ENCODE data around the gene ITPKA. TPM values are rescaled to one million over a fixed set of nuclear protein-coding genes. Genes with fewer than 3 reads are reported as not detected.

The ITPKA gene
- total RNA-seq, 1 experiment from 2014 or later: 6.3 TPM

DNA sequence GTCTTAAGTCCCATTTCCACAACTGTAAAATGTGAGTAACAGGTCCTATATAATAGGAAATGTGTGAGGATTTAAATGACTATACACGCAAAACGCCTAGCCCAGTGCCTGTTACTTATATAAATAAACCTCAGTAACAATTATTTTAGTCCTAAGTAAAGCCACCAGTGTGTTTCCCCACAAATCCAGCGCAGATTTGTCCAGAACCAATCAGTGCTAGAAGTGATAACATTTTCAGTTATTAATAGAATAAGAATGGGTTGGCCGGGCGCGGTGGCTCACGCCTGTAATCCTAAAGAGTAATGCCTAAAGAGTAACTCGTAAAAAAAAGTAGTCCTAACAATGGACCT lies 49.8 kb downstream of the ITPKA start:
- peak overlapping the region; percentile 93 for H3K27ac ChIP-seq (ENCODE audit: low read length)
- H3K27me3 ChIP-seq (ENCODE audit: control insufficient read depth, insufficient read depth, low read length): no peaks in the 10 kb centered on the region
- peaks cover 12% of the 10 kb centered on the region for H3K4me1 ChIP-seq (ENCODE audit: control insufficient read depth, insufficient read depth, low read length)
- no peak for ATAC-seq
- BruUV-seq (replicated peaks): no TSS peak
- no peaks in the 10 kb centered on the region for H3K9me3 ChIP-seq (ENCODE audit: control insufficient read depth, insufficient read depth, low read depth, low read length)
- CTCF ChIA-PET: interaction anchor here (0.6 kb wide), 1 partner anchor 9 kb away, joined by 3 read pairs; no protein-coding TSS in a partner anchor
- peak overlapping the region; percentile 92 to 99 for H3K4me3 ChIP-seq (ENCODE audit: low read depth in 2 of 2, low read length in 2 of 2)
- in situ Hi-C loops (cut with HindIII; ENCODE audit: low pct_unique_long_range_greater_than_20kb, low sequenced_read_pairs) (no loop called here), intact Hi-C loops (cut with micrococcal nuclease; ENCODE audit: unreplicated experiment) (no loop called here)
- no peak for DNase-seq (ENCODE audit: low read depth, low spot score)
- no peak for TF ChIP-seq TCF7L2 (IDR thresholded peaks at IDR 0.05; ENCODE audit: low read depth, low read length)
- peaks cover 5% of the 10 kb centered on the region; the same call in 1 of the 2 replicates for H3K36me3 ChIP-seq (ENCODE audit: control insufficient read depth, insufficient read depth, low read length)
- POLR2A ChIA-PET: no interaction called here

DNA sequence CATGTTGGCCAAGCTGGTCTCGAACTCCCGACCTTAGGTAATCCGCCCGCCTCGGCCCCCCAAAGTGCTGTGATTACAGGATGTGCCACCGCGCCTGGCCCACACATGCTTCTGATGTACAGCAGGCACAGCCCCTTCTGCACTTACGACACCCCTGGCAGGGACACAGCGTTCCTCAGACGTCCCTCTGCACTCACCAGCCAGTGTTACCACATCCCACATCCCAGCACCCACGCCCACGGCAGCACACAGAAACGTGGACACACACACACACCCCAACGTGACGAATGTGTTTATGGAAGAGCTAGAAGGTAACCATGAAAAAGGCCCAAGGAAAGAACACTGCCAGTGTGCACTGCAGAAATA lies 51.0 kb downstream of the ITPKA start:
- Histone ChIP-seq H3K27me3 (ENCODE audit: control insufficient read depth, insufficient read depth, low read length) (no peaks in the 10 kb centered on the region), H3K27ac (ENCODE audit: low read length) (peak overlapping the region; percentile 93), H3K4me3 (ENCODE audit: low read depth in 2 of 2, low read length in 2 of 2) (peak overlapping the region; percentile 92 to 99), H3K9me3 (ENCODE audit: control insufficient read depth, insufficient read depth, low read depth, low read length) (no peaks in the 10 kb centered on the region), H3K36me3 (ENCODE audit: control insufficient read depth, insufficient read depth, low read length) (peaks cover 5% of the 10 kb centered on the region; the same call in 1 of the 2 replicates), H3K4me1 (ENCODE audit: control insufficient read depth, insufficient read depth, low read length) (peaks cover 12% of the 10 kb centered on the region)
- in situ Hi-C loops (cut with HindIII; ENCODE audit: low pct_unique_long_range_greater_than_20kb, low sequenced_read_pairs) (no loop called here), intact Hi-C loops (cut with micrococcal nuclease; ENCODE audit: unreplicated experiment) (no loop called here)
- ChIA-PET CTCF (interaction anchor here (0.7 kb wide), 1 partner anchor 28 kb away, joined by 6 read pairs; no protein-coding TSS in a partner anchor), POLR2A (no interaction called here)
- no peak for TF ChIP-seq POLR2AphosphoS5 (IDR thresholded peaks at IDR 0.05; ENCODE audit: low read depth, low read length)
- TF ChIP-seq SIN3A (IDR thresholded peaks at IDR 0.05; ENCODE audit: borderline replicate concordance, insufficient read depth, low read depth, low read length): no peak
- no peak for TF ChIP-seq TCF7L2 (IDR thresholded peaks at IDR 0.05; ENCODE audit: low read depth, low read length)
- TF ChIP-seq, protein P1, sequence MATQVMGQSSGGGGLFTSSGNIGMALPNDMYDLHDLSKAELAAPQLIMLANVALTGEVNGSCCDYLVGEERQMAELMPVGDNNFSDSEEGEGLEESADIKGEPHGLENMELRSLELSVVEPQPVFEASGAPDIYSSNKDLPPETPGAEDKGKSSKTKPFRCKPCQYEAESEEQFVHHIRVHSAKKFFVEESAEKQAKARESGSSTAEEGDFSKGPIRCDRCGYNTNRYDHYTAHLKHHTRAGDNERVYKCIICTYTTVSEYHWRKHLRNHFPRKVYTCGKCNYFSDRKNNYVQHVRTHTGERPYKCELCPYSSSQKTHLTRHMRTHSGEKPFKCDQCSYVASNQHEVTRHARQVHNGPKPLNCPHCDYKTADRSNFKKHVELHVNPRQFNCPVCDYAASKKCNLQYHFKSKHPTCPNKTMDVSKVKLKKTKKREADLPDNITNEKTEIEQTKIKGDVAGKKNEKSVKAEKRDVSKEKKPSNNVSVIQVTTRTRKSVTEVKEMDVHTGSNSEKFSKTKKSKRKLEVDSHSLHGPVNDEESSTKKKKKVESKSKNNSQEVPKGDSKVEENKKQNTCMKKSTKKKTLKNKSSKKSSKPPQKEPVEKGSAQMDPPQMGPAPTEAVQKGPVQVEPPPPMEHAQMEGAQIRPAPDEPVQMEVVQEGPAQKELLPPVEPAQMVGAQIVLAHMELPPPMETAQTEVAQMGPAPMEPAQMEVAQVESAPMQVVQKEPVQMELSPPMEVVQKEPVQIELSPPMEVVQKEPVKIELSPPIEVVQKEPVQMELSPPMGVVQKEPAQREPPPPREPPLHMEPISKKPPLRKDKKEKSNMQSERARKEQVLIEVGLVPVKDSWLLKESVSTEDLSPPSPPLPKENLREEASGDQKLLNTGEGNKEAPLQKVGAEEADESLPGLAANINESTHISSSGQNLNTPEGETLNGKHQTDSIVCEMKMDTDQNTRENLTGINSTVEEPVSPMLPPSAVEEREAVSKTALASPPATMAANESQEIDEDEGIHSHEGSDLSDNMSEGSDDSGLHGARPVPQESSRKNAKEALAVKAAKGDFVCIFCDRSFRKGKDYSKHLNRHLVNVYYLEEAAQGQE (IDR thresholded peaks at IDR 0.05; ENCODE audit: insufficient read depth in 1 of 2, low read depth in 2 of 2, low read length in 1 of 2): no peak
- TF ChIP-seq, protein P2, sequence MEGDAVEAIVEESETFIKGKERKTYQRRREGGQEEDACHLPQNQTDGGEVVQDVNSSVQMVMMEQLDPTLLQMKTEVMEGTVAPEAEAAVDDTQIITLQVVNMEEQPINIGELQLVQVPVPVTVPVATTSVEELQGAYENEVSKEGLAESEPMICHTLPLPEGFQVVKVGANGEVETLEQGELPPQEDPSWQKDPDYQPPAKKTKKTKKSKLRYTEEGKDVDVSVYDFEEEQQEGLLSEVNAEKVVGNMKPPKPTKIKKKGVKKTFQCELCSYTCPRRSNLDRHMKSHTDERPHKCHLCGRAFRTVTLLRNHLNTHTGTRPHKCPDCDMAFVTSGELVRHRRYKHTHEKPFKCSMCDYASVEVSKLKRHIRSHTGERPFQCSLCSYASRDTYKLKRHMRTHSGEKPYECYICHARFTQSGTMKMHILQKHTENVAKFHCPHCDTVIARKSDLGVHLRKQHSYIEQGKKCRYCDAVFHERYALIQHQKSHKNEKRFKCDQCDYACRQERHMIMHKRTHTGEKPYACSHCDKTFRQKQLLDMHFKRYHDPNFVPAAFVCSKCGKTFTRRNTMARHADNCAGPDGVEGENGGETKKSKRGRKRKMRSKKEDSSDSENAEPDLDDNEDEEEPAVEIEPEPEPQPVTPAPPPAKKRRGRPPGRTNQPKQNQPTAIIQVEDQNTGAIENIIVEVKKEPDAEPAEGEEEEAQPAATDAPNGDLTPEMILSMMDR (IDR thresholded peaks at IDR 0.05): no peak
- no peak for DNase-seq (ENCODE audit: low read depth, low spot score)
- BruUV-seq (replicated peaks): no TSS peak
- ATAC-seq: peak; percentile 32; the same call in 1 of the 2 replicates

DNA sequence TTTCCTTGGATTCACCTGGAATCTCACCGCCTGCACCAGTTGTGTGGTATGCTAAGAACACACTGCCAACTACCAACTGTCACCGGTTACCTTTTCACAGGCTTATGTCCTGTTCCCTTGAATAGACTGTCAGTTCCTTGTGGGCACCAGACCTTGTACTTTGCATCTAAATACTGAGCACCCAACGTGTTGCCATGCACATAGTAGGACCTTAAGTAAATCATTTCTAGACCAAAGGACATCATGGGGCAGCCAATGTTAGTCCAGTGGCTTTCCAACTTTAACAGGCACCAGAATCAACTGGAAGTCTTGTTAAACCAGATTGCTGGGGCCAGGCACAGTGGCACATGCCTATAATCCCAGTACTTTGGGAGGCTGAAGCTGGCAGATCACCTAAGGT lies 51.5 kb downstream of the ITPKA start:
- ATAC-seq (no peak), DNase-seq (ENCODE audit: low read depth, low spot score) (no peak)
- no TSS peak for BruUV-seq (replicated peaks)
- Histone ChIP-seq H3K4me1 (ENCODE audit: control insufficient read depth, insufficient read depth, low read length) (peaks cover 12% of the 10 kb centered on the region), H3K9me3 (ENCODE audit: control insufficient read depth, insufficient read depth, low read depth, low read length) (no peaks in the 10 kb centered on the region), H3K4me3 (ENCODE audit: low read depth in 2 of 2, low read length in 2 of 2) (no peak overlapping the region), H3K27me3 (ENCODE audit: control insufficient read depth, insufficient read depth, low read length) (no peaks in the 10 kb centered on the region), H3K36me3 (ENCODE audit: control insufficient read depth, insufficient read depth, low read length) (peaks cover 5% of the 10 kb centered on the region; the same call in 1 of the 2 replicates), H3K27ac (ENCODE audit: low read length) (no peak overlapping the region; the same call in 1 of the 2 replicates)
- in situ Hi-C loops (cut with HindIII; ENCODE audit: low pct_unique_long_range_greater_than_20kb, low sequenced_read_pairs): no loop called here
- POLR2A ChIA-PET: no interaction called here
- CTCF ChIA-PET: no interaction called here
- TF ChIP-seq SIN3A (IDR thresholded peaks at IDR 0.05; ENCODE audit: borderline replicate concordance, insufficient read depth, low read depth, low read length): no peak
- TF ChIP-seq TCF7L2 (IDR thresholded peaks at IDR 0.05; ENCODE audit: low read depth, low read length): no peak
- TF ChIP-seq, protein P2 (IDR thresholded peaks at IDR 0.05): no peak
- TF ChIP-seq, protein P1 (IDR thresholded peaks at IDR 0.05; ENCODE audit: insufficient read depth in 1 of 2, low read depth in 2 of 2, low read length in 1 of 2): no peak
- TF ChIP-seq POLR2AphosphoS5 (IDR thresholded peaks at IDR 0.05; ENCODE audit: low read depth, low read length): no peak
- intact Hi-C loops (cut with micrococcal nuclease; ENCODE audit: unreplicated experiment): no loop called here

Measured in Panc1 (cell line).